ENCODE data around the gene SPON2.
A peak's percentile ranks its signal among the peaks of the same experiment; 100 is the strongest.

SPON2 gene

GRCh38 chr4:1170156-1170975 is 2.0 kb downstream of the SPON2 start:
- DNase-seq, result no peak

- DNase-seq, result no peak
These were observed 2.7 kb downstream of the SPON2 start for GRCh38 chr4:1169691-1170096.

GRCh38 chr4:1169171-1169671 is 3.2 kb downstream of the SPON2 start:
- no peak for DNase-seq

- no peak for DNase-seq
These were observed 3.9 kb downstream of the SPON2 start for GRCh38 chr4:1168191-1169101.

GRCh38 chr4:1167244-1167949 is 5.0 kb downstream of the SPON2 start:
- peak; percentile 54 for DNase-seq

GRCh38 chr4:1166509-1167243 is 5.7 kb downstream of the SPON2 start:
- DNase-seq, result no peak

- DNase-seq, result no peak
These were observed 7.3 kb downstream of the SPON2 start for GRCh38 chr4:1164956-1165545.

- DNase-seq, result no peak
These were observed 7.9 kb downstream of the SPON2 start for GRCh38 chr4:1164444-1164843.

- no peak for DNase-seq
These were observed 8.3 kb downstream of the SPON2 start for GRCh38 chr4:1164040-1164439.

GRCh38 chr4:1160351-1160750 is 12.0 kb downstream of the SPON2 start:
- no peak for DNase-seq

GRCh38 chr4:1156069-1156468 is 16.3 kb downstream of the SPON2 start:
- no peak for DNase-seq

- DNase-seq, result no peak
These were observed 17.1 kb downstream of the SPON2 start for GRCh38 chr4:1155314-1155713.

- DNase-seq, result peak; percentile 13
These were observed 17.7 kb downstream of the SPON2 start for GRCh38 chr4:1154523-1155182.

GRCh38 chr4:1154126-1154522 is 18.3 kb downstream of the SPON2 start:
- DNase-seq, result no peak

GRCh38 chr4:1153567-1154090 is 18.8 kb downstream of the SPON2 start:
- DNase-seq, result no peak

- DNase-seq, result no peak
These were observed 20.1 kb downstream of the SPON2 start for GRCh38 chr4:1152290-1152689.

GRCh38 chr4:1151541-1151940 is 20.8 kb downstream of the SPON2 start:
- no peak for DNase-seq

- DNase-seq, result no peak
These were observed 21.5 kb downstream of the SPON2 start for GRCh38 chr4:1150875-1151274.

- no peak for DNase-seq
These were observed 32.5 kb downstream of the SPON2 start for GRCh38 chr4:1139860-1140259.

GRCh38 chr4:1137850-1138249 is 34.5 kb downstream of the SPON2 start:
- no peak for DNase-seq
